ENCODE data around the gene NKTR. TPM values are rescaled to one million over a fixed set of nuclear protein-coding genes. Genes with fewer than 3 reads are reported as not detected.

NKTR gene
- polyA plus RNA-seq, 1 of the 3 experiments (the other 2 are of a cell fraction) = 19.2 TPM

DNA sequence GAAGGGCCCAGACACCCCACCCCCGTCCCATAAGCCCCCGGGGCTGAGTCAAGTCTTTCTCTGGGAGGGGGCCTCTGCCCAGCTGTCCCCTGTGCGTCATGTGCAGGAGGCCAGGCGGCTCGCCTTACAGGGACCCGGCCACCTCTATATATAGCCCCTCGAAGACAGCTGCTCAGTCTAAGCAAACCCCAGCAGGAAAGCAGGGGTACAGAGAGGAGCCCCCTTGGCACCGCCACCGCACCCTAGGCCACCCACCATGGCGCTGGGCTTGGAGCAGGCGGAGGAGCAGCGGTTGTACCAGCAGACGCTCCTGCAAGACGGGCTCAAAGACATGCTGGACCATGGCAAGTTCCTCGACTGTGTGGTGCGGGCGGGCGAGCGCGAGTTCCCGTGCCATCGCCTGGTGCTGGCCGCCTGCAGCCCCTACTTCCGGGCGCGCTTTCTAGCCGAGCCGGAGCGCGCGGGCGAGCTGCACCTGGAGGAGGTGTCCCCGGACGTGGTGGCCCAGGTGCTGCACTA, 84.9 kb downstream of the NKTR start, which contains the start of gene KLHL40 (continued):
- TF ChIP-seq RXRA (IDR thresholded peaks at IDR 0.05; ENCODE audit: borderline replicate concordance, low read depth) = no peak

- Histone ChIP-seq H3F3A (replicated peaks; ENCODE audit: insufficient read depth) (no peaks in the 10 kb centered on the region), H3K9ac (no peak overlapping the region), H3K27me3 (ENCODE audit: insufficient read depth) (peaks cover 19% of the 10 kb centered on the region; the same call in 1 of the 2 replicates), H3K9me3 (no peaks in the 10 kb centered on the region), H2AFZ (ENCODE audit: low read depth) (no peak overlapping the region), H3K79me2 (ENCODE audit: insufficient read depth) (no peaks in the 10 kb centered on the region), H3K4me2 (peak overlapping the region; percentile 77), H3K4me1 (ENCODE audit: control insufficient read depth in 1 of 2, insufficient read depth in 2 of 2, low read depth in 1 of 2, low read length in 1 of 2) (no peaks in the 10 kb centered on the region; a peak in 1 of 4 replicates), H3K36me3 (replicated peaks in 1 of 2; ENCODE audit: control insufficient read depth in 1 of 2, insufficient read depth in 2 of 2, low read length in 1 of 2) (no peaks in the 10 kb centered on the region), H3K27ac (ENCODE audit: low read depth in 2 of 2, low read length in 1 of 2) (no peak overlapping the region), H3K4me3 (ENCODE audit: low read depth in 2 of 2, low read length in 1 of 2) (peak overlapping the region in 1 of 2 experiments; percentile 6; a peak in 1 of 4 replicates), H3K9me2 (no peaks in the 10 kb centered on the region), H4K20me1 (ENCODE audit: insufficient read depth) (no peaks in the 10 kb centered on the region)
- CTCF ChIA-PET = interaction anchor here (0.7 kb wide), 1 partner anchor 28 kb away, joined by 3 read pairs; no protein-coding TSS in a partner anchor
- 20% methylated on average over 24 of the region's 80 CpGs for WGBS (ENCODE audit: low lambda C conversion rate)
- TF ChIP-seq POLR2AphosphoS5 (IDR thresholded peaks at IDR 0.05; ENCODE audit: low read depth, low read length) (no peak), ELF1 (IDR thresholded peaks at IDR 0.05) (no peak), FOXJ3 (CRISPR knock-in tag; IDR thresholded peaks at IDR 0.05) (no peak), RFX5 (IDR thresholded peaks at IDR 0.05; ENCODE audit: low read length) (no peak), JUND (IDR thresholded peaks at IDR 0.05) (no peak), RXRA (IDR thresholded peaks at IDR 0.05; ENCODE audit: borderline replicate concordance, low read depth) (no peak)
- TF ChIP-seq, protein P1, sequence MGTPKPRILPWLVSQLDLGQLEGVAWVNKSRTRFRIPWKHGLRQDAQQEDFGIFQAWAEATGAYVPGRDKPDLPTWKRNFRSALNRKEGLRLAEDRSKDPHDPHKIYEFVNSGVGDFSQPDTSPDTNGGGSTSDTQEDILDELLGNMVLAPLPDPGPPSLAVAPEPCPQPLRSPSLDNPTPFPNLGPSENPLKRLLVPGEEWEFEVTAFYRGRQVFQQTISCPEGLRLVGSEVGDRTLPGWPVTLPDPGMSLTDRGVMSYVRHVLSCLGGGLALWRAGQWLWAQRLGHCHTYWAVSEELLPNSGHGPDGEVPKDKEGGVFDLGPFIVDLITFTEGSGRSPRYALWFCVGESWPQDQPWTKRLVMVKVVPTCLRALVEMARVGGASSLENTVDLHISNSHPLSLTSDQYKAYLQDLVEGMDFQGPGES (IDR thresholded peaks at IDR 0.05; ENCODE audit: low read depth, low read length) = no peak
- POLR2A ChIA-PET = no interaction called here
- DNase-seq = peak; percentile 63
Measured at GRCh38 chr3:42685891-42686820, 85.7 kb downstream of the NKTR start.

DNA sequence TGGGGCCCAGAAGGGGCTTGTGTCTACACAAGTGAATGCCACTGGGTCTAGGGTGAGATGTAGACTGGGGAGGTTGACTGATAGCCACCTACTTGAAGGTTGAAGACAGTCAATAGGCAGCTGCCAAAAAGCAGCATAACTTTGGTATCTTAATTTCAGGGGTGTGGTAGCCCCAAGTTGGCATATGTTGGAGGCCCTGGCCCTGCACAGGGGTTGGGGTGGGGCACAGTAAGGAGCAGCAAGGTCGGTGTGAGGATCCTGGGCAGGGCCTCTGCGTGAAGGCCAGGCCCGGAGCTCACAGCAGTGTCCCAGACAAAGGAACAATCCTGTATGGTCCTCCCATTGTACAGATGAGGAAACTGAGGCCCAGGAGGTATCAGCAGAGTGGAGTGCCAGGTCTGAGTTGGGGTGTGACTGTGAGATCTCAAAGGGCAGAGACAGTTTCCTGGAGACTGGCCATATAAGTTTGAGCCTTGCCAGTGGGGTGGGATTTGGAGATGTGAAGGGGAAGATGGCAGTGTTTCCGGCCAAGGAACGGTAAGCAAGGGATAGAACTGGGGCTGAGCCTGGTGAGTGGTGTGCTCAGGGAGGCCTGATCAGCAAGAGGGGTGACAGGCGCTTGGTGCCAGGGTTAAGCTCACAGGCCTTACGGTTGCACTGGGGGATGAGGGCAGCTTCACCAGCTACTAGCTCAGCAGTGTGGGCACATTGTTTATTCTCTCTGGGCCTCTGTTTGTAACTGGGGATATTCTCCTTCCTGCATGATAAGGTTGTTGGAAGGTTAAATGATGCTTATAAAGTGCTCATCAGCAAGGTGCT, 86.6 kb downstream of the NKTR start:
- Histone ChIP-seq H3K27ac (ENCODE audit: low read depth in 2 of 2, low read length in 1 of 2) (no peak overlapping the region), H3K9ac (no peak overlapping the region), H3K27me3 (ENCODE audit: insufficient read depth) (peaks cover 19% of the 10 kb centered on the region; the same call in 1 of the 2 replicates), H3K79me2 (ENCODE audit: insufficient read depth) (no peaks in the 10 kb centered on the region), H3K4me1 (ENCODE audit: control insufficient read depth in 1 of 2, insufficient read depth in 2 of 2, low read depth in 1 of 2, low read length in 1 of 2) (no peaks in the 10 kb centered on the region; a peak in 1 of 4 replicates), H3K36me3 (replicated peaks in 1 of 2; ENCODE audit: control insufficient read depth in 1 of 2, insufficient read depth in 2 of 2, low read length in 1 of 2) (no peaks in the 10 kb centered on the region), H4K20me1 (ENCODE audit: insufficient read depth) (no peaks in the 10 kb centered on the region), H3K4me3 (ENCODE audit: low read depth in 2 of 2, low read length in 1 of 2) (no peak overlapping the region), H3K4me2 (no peak overlapping the region), H3K9me2 (no peaks in the 10 kb centered on the region), H3K9me3 (no peaks in the 10 kb centered on the region), H2AFZ (ENCODE audit: low read depth) (no peak overlapping the region), H3F3A (replicated peaks; ENCODE audit: insufficient read depth) (no peaks in the 10 kb centered on the region)
- ChIA-PET CTCF (interaction anchor here (1.4 kb wide), 1 partner anchor 73 kb away, joined by 3 read pairs; no protein-coding TSS in a partner anchor), POLR2A (no interaction called here)
- TF ChIP-seq, protein P1 (IDR thresholded peaks at IDR 0.05; ENCODE audit: low read depth, low read length) = no peak
- TF ChIP-seq PBX3 (IDR thresholded peaks at IDR 0.05) (no peak), RXRA (IDR thresholded peaks at IDR 0.05; ENCODE audit: borderline replicate concordance, low read depth) (no peak), TAF1 (IDR thresholded peaks at IDR 0.05; ENCODE audit: borderline replicate concordance, low read depth, low read length) (no peak), ZBTB33 (IDR thresholded peaks at IDR 0.05; ENCODE audit: borderline replicate concordance, low read depth) (no peak), SIN3A (IDR thresholded peaks at IDR 0.05; ENCODE audit: borderline replicate concordance, low read depth, low read length) (no peak), TCF12 (IDR thresholded peaks at IDR 0.05) (no peak), CHD2 (IDR thresholded peaks at IDR 0.05; ENCODE audit: low read length, partially characterized antibody) (no peak), FOXM1 (IDR thresholded peaks at IDR 0.05; ENCODE audit: low read depth) (no peak), MEF2A (IDR thresholded peaks at IDR 0.05; ENCODE audit: borderline replicate concordance, low read depth) (no peak), YY1 (IDR thresholded peaks at IDR 0.05; ENCODE audit: low read depth) (no peak)
- DNase-seq = no peak
- WGBS (ENCODE audit: low lambda C conversion rate) = 83% methylated on average over 5 of the region's 7 CpGs
